HG03196 (cell line): ENCODE data around the gene UBE3C.
A peak's percentile ranks its signal among the peaks of the same experiment; 100 is the strongest.
"Not testable (repeated sequence)": the region's sequence is repeated elsewhere in the genome, so short reads cannot be mapped to it uniquely, and the experiment has no call there.

Experiments used
- ATAC-seq: cut with Tn5 transposase; IDR thresholded peaks from one replicate; pipeline ENCODE4 v1.9.1; 2021; ENCODE audit not compliant: unreplicated experiment

The UBE3C gene

DNA sequence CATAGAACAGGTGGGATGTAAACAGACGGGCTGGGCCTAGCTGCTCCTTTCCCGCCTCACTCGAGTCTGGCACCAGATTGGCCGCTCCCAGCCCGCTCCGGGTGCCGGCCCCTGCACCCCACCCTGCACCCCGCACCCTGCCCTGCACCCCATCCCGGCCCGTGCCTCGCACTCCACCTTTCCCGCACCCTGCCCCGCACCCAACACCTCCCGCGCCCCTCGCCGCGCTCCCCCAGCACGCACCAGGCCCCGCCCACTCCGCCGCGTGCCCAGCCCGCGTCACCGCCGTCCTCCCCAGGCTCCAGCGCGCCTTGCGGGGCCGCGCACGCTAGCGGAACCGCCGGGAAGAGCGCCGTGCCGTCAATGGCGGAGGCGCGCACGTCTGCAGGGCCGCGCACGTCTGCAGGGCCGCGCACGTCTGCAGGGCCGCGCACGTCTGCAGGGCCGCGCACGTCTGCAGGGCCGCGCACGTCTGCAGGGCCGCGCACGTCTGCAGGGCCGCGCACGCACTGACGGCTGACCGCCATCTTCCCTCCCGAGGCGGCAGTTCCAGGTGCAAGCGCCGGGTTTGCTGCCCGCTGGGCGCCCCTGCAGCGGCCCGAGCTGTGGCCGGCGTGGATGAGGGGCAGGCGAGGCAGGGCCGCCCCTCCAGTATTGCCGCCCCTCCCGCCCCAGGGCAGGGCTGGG lies at the start of gene UBE3C:
Gene UBE3C, plus strand, starts transcription at position 503 of the 687 bp plus-strand sequence. CDS start 347 bp downstream, outside the sequence.
- ATAC-seq = peak; percentile 79

GRCh38 chr7:157089100-157089610 lies 49.6 kb upstream of the UBE3C start:
- ATAC-seq = no peak

DNA sequence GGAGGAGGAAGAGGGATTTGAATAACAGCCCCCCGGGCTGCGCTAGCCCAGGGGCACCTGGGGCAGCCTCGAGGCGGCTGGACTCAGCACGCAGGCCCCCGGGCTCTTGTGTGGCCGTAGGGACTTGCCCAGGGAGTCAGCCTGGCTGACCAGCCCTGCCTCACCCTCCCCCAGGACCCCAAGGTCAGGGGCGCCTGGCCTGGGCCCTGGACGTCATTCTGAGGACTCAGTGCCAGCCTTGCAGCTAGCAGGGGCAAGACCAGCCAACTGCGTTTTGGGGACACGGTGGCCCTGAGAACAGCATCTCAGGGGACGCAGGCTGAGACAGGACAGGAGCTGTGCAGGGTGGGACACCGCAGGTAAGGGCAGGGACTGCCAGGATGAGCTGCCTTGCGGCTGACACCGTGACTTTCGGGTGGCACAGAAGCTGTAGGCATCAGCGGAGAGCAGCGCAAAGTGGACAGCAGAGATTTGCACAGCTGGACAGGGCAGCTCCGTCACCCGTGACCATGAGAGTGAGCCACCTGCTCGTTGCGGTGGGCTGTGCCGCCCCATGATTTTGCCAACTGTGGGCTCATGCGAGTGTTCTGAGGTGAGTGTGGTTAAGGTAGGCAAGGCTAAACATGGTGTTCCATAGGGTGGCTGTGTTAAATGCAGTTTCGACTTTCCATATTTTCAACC lies 48.1 kb upstream of the UBE3C start:
- ATAC-seq = no peak

DNA sequence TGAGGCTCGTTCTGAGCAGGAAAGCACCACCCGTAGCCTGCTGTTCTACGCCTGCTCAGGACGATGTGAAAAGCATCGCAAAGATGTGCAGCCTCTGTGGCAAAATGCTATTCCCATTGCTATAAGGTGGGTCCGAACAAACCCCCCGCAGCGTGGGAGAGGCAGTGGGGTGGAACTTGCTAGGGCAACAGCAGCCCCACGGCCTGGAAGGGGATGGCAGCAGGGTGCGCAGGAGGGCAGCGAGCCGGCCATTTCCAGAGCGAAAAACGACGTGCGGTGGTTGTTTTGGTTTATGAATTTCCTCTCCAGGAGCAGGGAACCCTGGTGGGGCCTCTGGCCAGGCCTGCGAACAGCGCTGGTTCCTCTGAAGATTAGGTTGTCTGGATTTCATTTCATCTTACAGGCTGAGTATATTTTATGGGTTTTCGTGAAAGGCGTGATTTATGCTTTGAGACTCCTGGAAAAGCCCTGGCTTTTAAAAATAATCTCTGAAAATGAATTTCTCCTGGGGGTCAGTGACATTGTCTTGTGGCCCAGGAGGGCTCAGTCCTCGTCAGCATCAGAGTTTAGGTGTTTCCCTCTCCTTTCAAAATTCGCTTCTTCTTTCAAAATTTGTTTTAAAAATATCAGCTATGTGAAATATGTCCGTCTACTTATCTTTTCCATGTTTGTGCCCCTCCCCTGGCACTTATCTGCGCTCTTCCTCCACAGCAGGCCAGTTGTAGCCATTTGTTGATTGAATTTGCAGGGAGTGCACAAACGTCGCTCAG lies 42.3 kb upstream of the UBE3C start:
- ATAC-seq = no peak

GRCh38 chr7:157097056-157097329 lies 41.7 kb upstream of the UBE3C start:
- ATAC-seq = no peak

DNA sequence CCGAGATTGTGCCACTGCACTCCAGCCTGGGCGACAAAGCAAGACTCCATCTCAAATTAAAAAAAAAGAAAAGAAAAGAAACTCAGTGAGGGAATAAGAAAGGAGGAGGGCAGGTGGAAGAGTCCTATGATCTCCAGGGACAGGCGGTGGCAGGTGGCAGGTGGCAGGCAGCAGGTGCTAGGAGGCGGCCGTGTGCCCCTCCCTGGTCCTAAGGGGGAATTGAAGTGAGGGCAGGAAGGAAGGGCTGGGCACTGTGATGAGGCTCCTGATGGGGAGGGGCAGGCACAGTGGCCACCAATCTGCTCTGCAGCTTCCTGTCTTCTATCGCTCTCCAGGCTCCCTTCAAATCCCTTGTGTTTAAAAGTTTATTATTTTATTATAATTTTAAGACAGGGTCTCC lies 41.2 kb upstream of the UBE3C start:
- no peak for ATAC-seq

- ATAC-seq = not testable (repeated sequence)
These were observed 38.7 kb upstream of the UBE3C start for GRCh38 chr7:157100005-157100404.

- not testable (repeated sequence) for ATAC-seq
These were observed 35.1 kb upstream of the UBE3C start for GRCh38 chr7:157103641-157104040.

- ATAC-seq = no peak
These were observed 27.4 kb upstream of the UBE3C start for GRCh38 chr7:157111311-157111710.

DNA sequence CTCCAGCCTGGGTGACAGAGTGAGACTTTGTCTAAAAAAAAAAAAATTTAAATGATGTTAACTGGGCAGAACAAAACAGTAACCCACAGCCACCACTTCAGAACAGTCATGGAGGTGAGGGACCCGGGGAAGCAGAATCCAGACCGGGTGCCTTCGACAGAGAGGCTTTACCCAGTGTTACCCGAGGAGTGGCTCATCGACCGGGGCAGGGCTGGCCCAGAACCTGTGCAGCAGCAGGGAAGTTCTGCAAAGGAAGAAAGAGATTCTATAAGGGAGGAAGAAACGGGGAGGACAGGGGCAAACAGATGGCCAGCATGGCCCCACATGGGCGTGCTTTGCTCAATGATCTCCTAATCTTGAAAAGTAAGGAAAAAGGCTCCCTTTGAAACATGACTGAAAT lies 26.0 kb upstream of the UBE3C start:
- no peak for ATAC-seq

DNA sequence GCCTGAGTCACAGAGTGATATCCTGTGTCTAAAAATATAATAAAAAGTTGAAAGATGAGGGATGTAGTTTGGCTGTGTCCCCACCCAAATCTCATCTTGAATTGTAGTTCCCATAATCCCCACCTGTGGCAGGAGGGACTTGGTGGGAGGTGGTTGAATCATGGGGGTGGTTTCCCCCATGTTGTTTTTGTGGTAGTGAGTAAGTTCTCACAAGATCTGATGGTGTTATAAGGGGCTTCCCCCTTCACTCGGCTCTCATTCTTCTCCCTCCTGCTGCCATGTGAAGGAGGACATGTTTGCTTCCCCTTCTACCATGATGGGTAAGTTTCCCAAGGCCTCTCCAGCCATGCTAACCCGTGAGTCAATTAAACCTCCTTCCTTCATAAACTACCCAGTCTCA lies 25.1 kb upstream of the UBE3C start:
- ATAC-seq = no peak

DNA sequence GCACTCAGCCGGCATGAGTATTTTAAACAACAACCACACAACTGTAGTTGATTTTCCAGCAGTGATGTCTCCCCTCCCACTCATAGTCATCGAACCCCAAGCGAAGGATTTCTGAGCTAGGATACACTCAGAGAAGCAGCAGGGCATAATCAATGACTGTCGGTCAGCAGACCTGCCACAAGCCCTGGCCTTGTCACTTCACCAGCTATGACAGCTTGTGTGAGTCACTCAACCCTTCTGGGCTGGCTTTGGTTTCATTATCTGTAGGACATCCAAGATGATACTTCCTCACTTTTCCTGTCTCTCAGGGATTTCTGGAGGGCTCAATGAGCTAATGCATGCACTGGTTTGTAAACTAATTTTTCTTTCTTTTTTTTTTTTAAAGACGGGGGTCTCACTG lies 22.0 kb upstream of the UBE3C start:
- ATAC-seq = no peak

DNA sequence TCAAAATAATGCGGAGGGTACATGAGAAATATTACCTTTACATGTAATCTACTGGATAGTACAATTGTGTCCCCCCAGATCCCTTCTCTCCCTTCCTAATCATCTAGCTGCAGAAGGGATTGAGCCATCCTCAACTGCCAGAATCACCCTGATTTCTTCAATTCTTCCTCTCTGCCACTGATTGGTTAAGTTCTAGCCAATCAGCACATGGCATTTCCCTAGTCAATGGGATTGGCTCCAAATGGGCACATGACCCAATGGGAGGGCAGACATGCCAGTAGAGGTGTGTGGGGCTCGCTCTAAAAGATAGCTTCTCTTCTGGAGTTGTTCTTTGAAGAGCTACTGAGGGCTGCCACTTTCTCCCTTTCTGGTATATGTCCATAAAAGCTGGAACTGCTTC lies 20.9 kb upstream of the UBE3C start:
- no peak for ATAC-seq

DNA sequence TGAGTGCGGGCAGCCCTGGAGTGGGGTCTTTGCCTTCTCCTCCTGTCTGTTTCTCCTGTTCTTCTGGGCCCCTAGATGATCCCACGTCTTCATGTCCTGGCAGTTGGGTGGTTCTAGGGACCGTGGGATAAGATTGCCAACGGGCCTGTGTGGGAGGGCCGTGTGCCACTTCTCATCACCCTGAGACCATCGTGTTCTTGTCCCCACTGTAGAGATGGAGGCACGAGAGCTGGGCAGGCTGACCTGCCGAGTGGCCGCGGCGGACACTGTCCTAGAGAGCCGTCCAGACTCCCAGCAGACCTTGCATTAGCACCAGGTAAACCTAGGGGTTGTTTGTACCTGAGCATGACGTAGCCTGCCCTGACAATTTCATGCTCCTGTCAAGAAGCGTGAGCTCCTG lies 18.5 kb upstream of the UBE3C start:
- ATAC-seq = no peak

- ATAC-seq = no peak
These were observed 17.5 kb upstream of the UBE3C start for GRCh38 chr7:157121184-157121715.

GRCh38 chr7:157122800-157123495 lies 15.8 kb upstream of the UBE3C start:
- no peak for ATAC-seq

- ATAC-seq = no peak
These were observed 14.0 kb upstream of the UBE3C start for GRCh38 chr7:157124690-157125089.

DNA sequence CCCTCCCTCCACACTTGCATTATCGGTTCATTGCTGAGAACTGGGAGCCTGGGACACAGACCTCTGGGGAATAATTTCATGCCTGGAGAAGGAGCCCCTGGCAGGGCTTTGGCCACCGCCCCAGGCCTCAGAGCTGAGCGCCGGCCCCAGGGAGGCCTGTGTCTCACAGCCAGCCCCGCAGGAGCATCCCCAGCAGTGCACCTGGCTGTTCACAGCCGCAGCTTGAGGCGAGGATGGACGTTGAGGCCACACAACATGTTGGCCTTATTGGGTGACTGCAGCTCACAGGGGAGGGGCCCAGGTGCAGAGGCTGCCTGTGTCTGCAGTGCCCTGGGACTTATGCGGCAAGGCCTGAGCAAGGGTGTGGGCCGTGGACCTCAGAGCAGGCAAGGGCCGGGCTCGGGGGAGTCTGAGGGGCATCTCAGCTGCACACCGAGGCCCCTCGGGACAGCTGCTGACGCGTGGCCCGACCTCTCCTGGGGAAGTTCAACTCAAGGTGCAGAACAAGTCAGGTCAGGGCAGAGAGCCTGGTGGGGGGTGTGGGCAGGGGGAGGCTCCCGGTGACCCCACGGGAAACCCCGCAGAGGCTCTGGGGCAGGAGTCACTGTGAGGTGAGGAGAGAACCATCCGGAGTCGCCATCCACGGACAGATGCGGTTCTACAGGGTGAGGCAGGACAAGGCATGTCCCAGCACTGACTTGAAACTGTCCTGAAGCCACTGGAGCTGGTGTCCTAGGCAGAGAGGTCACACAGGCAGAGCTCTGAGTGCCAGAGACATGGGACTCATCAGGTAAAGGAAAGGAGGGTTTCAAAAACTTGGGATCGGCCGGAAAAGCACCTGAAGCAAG lies 13.1 kb upstream of the UBE3C start:
- ATAC-seq = no peak

GRCh38 chr7:157126921-157127320 lies 11.8 kb upstream of the UBE3C start:
- no peak for ATAC-seq

GRCh38 chr7:157129200-157129599 lies 9.5 kb upstream of the UBE3C start:
- ATAC-seq = no peak
